ENCODE measurements around the gene CABYR.

The CABYR gene

DNA sequence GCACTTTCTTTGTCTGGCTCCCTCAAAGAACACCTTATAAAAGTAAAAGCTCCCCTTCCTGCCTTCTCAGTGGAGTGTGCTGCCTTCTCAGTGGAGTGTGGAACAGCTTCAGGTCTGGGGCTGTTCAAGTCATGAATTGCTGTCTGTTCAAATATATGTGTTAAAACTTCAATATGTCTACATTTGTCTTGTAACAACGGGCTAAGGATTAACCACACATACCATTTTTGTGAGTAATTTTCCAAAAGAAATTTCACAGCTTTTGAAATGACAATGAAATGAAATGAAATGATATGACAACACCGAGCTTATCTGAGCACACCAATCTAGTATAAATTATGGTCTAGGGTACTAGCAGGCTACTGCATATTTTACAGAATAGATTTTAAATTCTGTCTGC lies 42.9 kb downstream of the CABYR start:
- Histone ChIP-seq H3K9me2 (replicated peaks; ENCODE audit: insufficient read depth, low read length) (no peaks in the 10 kb centered on the region), H3K36me3 (ENCODE audit: low read length) (no peaks in the 10 kb centered on the region), H3K4me2 (ENCODE audit: low read depth, low read length, poor library complexity, severe bottlenecking) (no peak overlapping the region), H3K4me3 (ENCODE audit: insufficient read depth, low read length, poor library complexity, severe bottlenecking) (no peak overlapping the region), H3K79me2 (ENCODE audit: insufficient read depth, low read length) (no peaks in the 10 kb centered on the region), H3K27ac (ENCODE audit: low read depth, low read length) (no peak overlapping the region), H3K9ac (ENCODE audit: low read length) (no peak overlapping the region), H3K9me3 (ENCODE audit: insufficient read depth, low read length) (no peaks in the 10 kb centered on the region), H4K20me1 (ENCODE audit: low read depth, low read length) (no peaks in the 10 kb centered on the region), H2AFZ (ENCODE audit: low read depth, low read length, severe bottlenecking) (no peak overlapping the region), H3F3A (ENCODE audit: insufficient read depth) (no peaks in the 10 kb centered on the region), H3K27me3 (ENCODE audit: low read length) (no peaks in the 10 kb centered on the region)
- TF ChIP-seq, protein P1, sequence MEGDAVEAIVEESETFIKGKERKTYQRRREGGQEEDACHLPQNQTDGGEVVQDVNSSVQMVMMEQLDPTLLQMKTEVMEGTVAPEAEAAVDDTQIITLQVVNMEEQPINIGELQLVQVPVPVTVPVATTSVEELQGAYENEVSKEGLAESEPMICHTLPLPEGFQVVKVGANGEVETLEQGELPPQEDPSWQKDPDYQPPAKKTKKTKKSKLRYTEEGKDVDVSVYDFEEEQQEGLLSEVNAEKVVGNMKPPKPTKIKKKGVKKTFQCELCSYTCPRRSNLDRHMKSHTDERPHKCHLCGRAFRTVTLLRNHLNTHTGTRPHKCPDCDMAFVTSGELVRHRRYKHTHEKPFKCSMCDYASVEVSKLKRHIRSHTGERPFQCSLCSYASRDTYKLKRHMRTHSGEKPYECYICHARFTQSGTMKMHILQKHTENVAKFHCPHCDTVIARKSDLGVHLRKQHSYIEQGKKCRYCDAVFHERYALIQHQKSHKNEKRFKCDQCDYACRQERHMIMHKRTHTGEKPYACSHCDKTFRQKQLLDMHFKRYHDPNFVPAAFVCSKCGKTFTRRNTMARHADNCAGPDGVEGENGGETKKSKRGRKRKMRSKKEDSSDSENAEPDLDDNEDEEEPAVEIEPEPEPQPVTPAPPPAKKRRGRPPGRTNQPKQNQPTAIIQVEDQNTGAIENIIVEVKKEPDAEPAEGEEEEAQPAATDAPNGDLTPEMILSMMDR (IDR thresholded peaks at IDR 0.05; ENCODE audit: insufficient read depth, low read length, poor library complexity, severe bottlenecking), result no peak
- no peak for TF ChIP-seq EZH2phosphoT487 (conservative IDR thresholded peaks at IDR 0.05; ENCODE audit: low read length)

DNA sequence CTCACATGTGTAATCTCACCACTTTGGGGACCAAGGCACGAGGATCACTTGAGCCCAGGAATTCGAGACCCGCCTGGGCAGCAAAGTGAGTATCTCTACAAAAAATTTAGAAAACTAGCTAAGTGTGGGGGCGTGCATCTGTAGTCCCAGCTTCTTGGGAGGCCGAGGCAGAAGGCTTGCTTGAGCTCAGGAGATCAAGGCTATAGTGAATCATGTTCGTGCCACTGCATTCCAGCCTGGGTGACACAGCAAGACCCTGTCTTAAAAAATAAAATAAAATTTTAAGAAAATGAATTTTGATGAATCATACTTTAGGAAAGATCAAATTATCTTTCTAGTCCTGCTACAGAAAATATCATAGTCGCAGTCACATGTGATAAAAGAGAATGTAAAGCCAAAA lies 46.9 kb downstream of the CABYR start:
- Histone ChIP-seq H3K27ac (ENCODE audit: low read depth, low read length) (no peak overlapping the region), H3F3A (ENCODE audit: insufficient read depth) (no peaks in the 10 kb centered on the region), H3K4me3 (ENCODE audit: insufficient read depth, low read length, poor library complexity, severe bottlenecking) (no peak overlapping the region), H3K79me2 (ENCODE audit: insufficient read depth, low read length) (no peaks in the 10 kb centered on the region), H3K9ac (ENCODE audit: low read length) (no peak overlapping the region), H3K9me2 (replicated peaks; ENCODE audit: insufficient read depth, low read length) (no peaks in the 10 kb centered on the region), H3K4me2 (ENCODE audit: low read depth, low read length, poor library complexity, severe bottlenecking) (no peak overlapping the region), H4K20me1 (ENCODE audit: low read depth, low read length) (no peaks in the 10 kb centered on the region), H3K27me3 (ENCODE audit: low read length) (no peaks in the 10 kb centered on the region), H3K9me3 (ENCODE audit: insufficient read depth, low read length) (no peaks in the 10 kb centered on the region), H2AFZ (ENCODE audit: low read depth, low read length, severe bottlenecking) (no peak overlapping the region), H3K36me3 (ENCODE audit: low read length) (no peaks in the 10 kb centered on the region)
- TF ChIP-seq, protein P1 (IDR thresholded peaks at IDR 0.05; ENCODE audit: insufficient read depth, low read length, poor library complexity, severe bottlenecking), result no peak
- no peak for TF ChIP-seq EZH2phosphoT487 (conservative IDR thresholded peaks at IDR 0.05; ENCODE audit: low read length)

DNA sequence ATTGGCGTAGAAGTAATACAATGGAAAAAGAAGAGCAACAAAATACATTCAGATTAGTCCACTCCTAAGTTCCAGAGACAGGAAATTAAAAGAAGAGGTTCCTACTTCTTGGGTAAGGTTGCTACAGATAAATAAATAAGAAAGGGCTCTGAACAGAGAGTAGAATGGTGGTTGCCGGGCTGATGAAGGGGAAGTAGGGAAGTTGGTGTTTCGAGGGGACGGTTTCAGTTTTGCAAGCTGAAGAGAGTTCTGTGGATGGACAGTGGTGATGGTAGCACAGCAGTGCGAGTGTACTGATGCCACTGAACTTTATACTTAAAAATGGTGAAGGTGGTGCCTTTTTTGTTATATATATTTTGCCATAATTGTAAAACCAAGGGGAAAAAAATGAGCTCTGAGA lies 48.2 kb downstream of the CABYR start:
- Histone ChIP-seq H3K4me2 (ENCODE audit: low read depth, low read length, poor library complexity, severe bottlenecking) (no peak overlapping the region), H3K36me3 (ENCODE audit: low read length) (no peaks in the 10 kb centered on the region), H3F3A (ENCODE audit: insufficient read depth) (no peaks in the 10 kb centered on the region), H4K20me1 (ENCODE audit: low read depth, low read length) (no peaks in the 10 kb centered on the region), H3K27me3 (ENCODE audit: low read length) (no peaks in the 10 kb centered on the region), H2AFZ (ENCODE audit: low read depth, low read length, severe bottlenecking) (no peak overlapping the region), H3K9me2 (replicated peaks; ENCODE audit: insufficient read depth, low read length) (no peaks in the 10 kb centered on the region), H3K4me3 (ENCODE audit: insufficient read depth, low read length, poor library complexity, severe bottlenecking) (no peak overlapping the region), H3K27ac (ENCODE audit: low read depth, low read length) (no peak overlapping the region), H3K9me3 (ENCODE audit: insufficient read depth, low read length) (no peaks in the 10 kb centered on the region), H3K79me2 (ENCODE audit: insufficient read depth, low read length) (no peaks in the 10 kb centered on the region), H3K9ac (ENCODE audit: low read length) (no peak overlapping the region)
- TF ChIP-seq, protein P1 (IDR thresholded peaks at IDR 0.05; ENCODE audit: insufficient read depth, low read length, poor library complexity, severe bottlenecking), result no peak

DNA sequence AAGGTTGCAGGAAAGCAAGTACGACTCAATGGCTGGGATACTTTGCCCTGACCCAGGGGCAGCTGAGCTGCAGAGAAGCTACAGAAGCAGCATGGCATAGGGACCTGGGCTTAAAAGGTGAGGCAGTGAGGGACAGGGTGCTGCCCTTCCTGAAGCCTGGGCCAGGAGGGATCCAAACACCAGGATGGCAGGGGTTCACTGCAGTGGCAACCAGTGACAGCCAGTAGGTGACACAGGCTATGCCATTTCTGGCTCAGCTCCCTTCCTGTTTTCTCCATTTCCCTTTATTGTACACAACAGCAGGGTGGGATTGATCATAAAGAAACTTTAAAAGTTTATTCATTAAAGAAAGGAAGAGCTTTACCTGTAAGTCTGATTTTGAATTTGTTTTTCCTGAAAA lies 48.8 kb downstream of the CABYR start:
- Histone ChIP-seq H3K9me3 (ENCODE audit: insufficient read depth, low read length) (no peaks in the 10 kb centered on the region), H2AFZ (ENCODE audit: low read depth, low read length, severe bottlenecking) (no peak overlapping the region), H3K4me3 (ENCODE audit: insufficient read depth, low read length, poor library complexity, severe bottlenecking) (no peak overlapping the region), H3K27me3 (ENCODE audit: low read length) (no peaks in the 10 kb centered on the region), H3K36me3 (ENCODE audit: low read length) (no peaks in the 10 kb centered on the region), H3K27ac (ENCODE audit: low read depth, low read length) (no peak overlapping the region), H3K79me2 (ENCODE audit: insufficient read depth, low read length) (no peaks in the 10 kb centered on the region), H3K9ac (ENCODE audit: low read length) (no peak overlapping the region), H3F3A (ENCODE audit: insufficient read depth) (no peaks in the 10 kb centered on the region), H4K20me1 (ENCODE audit: low read depth, low read length) (no peaks in the 10 kb centered on the region), H3K9me2 (replicated peaks; ENCODE audit: insufficient read depth, low read length) (no peaks in the 10 kb centered on the region), H3K4me2 (ENCODE audit: low read depth, low read length, poor library complexity, severe bottlenecking) (no peak overlapping the region)
- TF ChIP-seq, protein P1 (IDR thresholded peaks at IDR 0.05; ENCODE audit: insufficient read depth, low read length, poor library complexity, severe bottlenecking), result no peak
- no peak for TF ChIP-seq EZH2phosphoT487 (conservative IDR thresholded peaks at IDR 0.05; ENCODE audit: low read length)

Measured in SU-DHL-6 (cell line).